Putamen (tissue), 1 donor: Measurements from ENCODE around the gene GALT.

Experiments used
- DNase-seq: peaks from one replicate; pipeline ENCODE4 v3.0.0-alpha.2; 2016; ENCODE audit warnings: low spot score

Gene GALT

GRCh38 chr9:34646211-34647083 is at the start of gene GALT:
GALT (plus strand) TSS chr9:34646675; CDS start chr9:34646705, 30 bp downstream.
- peak; percentile 83 for DNase-seq

DNA sequence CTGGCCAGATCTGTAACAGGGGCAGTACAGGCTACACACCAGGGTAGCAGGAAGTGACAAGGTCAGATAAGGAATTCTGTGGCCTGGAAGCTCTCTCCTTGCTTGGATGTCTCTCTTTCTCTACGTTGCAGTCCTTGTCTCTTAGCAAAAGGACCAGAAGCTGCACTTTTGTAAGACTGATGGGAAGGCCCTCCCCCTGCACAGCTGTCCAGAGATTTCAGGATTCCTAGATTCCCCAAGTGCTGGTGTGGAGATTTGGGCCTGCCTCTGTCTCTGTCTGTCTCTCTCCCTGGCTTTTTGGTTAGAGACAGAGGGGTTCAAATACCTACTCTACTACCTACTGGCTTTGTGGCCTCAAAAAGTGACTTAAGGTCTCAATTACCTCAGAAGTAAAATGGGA is 46.9 kb upstream of the GALT start:
- DNase-seq, result no peak

GRCh38 chr9:34600908-34601307 is 45.6 kb upstream of the GALT start:
- DNase-seq, result no peak

- DNase-seq, result no peak
Observed at GRCh38 chr9:34601937-34602573, 44.4 kb upstream of the GALT start.

DNA sequence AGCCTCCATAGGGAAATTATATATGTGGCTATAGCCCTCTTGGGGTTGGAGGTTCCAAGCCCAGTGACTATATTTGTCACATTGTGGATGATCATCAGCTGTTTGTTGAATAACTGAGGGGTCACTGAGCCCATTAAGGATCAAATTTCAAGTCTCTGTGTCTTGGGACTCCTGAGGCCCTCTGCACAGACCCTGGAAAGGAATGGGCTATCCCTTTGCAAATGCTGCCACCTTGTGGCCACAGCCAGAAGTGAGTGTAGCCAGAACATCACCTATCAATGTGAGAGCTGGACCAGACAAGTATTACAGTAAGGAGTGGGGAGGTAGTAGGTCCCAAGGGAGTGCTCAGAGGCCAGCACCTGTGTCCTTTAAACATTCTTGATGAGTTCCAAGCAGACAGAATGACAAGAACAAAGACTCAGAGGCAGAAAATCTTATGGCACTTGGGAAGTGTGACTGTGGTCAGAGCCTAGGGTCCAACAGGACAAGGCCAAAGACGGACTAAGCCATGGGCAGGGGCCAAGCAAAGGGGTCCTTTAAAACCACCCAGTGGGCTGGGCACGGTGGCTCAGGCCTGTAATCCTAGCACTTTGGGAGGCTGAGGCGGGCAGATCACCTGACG is 42.8 kb upstream of the GALT start:
- peak; percentile 64 for DNase-seq

- no peak for DNase-seq
Observed at GRCh38 chr9:34606190-34606589, 40.3 kb upstream of the GALT start.

GRCh38 chr9:34606905-34607304 is 39.6 kb upstream of the GALT start:
- DNase-seq, result no peak

DNA sequence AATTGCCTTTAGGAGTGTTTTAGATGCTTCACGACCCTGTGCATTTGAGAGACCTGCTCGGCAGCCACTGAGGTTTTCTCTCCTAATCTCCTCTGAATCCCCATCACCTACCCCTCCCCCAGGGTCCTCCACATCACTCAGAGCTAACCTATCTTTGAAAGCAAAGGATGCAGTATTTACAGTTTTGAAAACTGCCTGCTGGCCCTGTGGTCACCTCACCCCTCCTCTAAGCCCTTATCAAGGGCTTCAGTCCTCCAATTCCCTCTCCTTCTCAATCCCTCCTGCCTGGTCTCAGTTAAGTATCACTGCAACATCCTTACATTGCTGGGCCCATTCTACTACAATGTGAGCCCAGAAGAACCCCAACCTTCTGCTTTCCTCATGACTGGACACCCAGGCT is 39.1 kb upstream of the GALT start:
- no peak for DNase-seq

DNA sequence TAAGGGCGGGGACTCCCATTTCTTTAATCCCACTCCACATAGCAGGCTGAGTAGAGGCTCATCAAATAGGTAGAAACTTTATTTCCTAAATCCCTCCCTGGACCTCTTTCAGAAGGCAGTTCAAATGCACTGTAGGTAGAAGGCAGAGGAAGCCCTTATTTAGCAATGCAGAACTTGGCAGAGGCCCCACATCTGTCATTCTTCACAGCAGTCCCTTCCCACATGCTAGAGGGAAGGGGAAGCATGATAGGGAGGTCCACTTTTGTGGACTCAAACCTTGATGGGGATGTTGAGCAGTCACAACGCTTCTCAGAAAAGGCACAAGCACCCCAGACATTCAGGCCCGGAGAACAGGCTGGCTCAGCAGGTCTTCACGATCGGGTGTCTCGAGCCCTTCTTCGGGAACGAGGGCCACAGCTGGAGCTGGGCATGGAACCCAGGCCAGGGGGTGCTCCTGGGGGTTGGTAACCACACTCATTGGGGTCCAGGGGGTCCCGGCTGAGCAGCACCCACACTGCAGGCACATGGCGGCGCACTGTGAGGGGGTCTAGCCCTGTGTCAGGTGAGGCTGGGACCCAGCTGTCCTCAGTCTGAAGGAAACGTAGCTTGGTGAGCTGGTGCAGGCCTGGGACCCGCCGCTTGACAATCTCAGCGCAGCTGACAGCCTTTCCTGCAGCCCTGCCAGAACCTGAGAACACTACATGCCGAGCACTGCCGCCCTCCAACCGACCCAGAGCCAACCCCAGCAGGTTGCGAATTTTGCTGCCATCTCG is 35.9 kb upstream of the GALT start:
- DNase-seq, result no peak

- DNase-seq, result no peak
Observed at GRCh38 chr9:34611251-34611810, 35.1 kb upstream of the GALT start.

DNA sequence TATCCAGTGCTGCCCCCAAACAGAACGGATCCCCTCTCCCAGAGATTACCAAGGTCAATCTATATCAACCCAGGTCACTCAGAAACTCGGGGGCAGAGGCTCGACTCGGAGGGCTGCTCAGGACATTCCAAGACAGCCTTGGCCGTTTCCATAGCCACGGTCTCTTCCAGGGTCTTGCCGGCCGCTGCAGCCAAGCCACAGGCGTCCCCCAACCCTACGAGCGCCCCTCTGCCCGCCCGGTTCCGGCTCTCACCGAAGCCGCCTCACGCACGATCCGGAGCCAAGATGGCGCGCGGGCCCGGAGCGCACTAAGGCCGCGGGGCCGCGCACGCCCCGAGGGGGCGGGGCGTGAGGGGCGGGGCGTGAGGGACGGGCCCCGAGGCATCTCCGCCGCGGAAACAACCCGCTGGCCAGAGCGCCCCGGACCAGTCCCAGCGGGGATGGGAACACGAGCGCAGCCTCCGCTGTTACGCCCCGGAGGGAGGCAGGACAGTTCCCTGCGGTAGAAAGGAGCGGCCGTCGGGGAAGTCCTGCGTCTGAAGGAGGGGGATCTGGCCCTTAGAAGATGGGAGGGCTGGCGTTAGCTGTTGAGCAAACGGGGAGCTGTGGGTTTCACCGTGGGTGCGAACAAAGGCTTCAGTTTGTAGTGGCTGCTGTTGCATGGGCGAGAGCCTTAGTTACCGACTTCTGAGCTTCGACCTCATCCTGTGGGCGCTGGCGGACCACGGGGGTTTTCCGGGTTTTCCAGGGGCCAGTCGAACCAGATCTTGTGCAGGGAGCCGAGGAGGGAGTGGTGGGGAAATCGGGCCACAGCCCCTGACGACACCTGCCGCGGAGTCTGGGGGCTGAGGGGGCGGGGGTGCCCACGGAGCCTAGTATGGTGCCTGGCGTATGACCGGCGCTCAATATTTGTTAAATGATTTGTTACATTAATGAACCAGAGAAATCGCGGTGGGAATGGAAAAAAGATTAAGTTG is 34.4 kb upstream of the GALT start, which contains the start of gene RPP25L:
TSS of gene RPP25L (minus strand) at position 287 of the 977 bp plus-strand sequence. CDS start 801 bp downstream, outside the sequence.
- DNase-seq, result peak; percentile 90

GRCh38 chr9:34612788-34613390 is 33.6 kb upstream of the GALT start:
- peak; percentile 77 for DNase-seq

DNA sequence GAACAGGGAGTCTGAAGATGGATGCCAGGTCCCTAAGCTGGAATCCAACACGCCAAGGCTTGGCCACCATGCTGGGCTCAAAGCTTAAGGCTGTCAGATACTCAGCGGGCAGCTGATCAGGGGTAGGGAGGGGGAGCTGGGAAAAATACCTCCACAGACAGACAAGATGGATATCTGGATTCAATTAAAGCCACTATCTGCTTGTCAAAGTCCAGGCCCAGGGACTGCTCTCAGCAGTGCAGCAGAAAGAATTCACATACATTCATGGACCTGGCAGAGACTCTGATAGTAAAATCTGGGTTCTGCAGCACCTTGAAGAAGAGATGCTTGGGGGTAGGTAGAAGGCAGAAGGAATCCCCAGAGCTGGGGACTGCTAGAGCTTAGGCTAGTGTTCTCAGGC is 31.3 kb upstream of the GALT start:
- no peak for DNase-seq

GRCh38 chr9:34620061-34620994 is 26.1 kb upstream of the GALT start, which contains the start of gene DCTN3:
DCTN3 (minus strand) TSS chr9:34620495; CDS start chr9:34620464, 31 bp downstream.
- peak; percentile 96 for DNase-seq

DNA sequence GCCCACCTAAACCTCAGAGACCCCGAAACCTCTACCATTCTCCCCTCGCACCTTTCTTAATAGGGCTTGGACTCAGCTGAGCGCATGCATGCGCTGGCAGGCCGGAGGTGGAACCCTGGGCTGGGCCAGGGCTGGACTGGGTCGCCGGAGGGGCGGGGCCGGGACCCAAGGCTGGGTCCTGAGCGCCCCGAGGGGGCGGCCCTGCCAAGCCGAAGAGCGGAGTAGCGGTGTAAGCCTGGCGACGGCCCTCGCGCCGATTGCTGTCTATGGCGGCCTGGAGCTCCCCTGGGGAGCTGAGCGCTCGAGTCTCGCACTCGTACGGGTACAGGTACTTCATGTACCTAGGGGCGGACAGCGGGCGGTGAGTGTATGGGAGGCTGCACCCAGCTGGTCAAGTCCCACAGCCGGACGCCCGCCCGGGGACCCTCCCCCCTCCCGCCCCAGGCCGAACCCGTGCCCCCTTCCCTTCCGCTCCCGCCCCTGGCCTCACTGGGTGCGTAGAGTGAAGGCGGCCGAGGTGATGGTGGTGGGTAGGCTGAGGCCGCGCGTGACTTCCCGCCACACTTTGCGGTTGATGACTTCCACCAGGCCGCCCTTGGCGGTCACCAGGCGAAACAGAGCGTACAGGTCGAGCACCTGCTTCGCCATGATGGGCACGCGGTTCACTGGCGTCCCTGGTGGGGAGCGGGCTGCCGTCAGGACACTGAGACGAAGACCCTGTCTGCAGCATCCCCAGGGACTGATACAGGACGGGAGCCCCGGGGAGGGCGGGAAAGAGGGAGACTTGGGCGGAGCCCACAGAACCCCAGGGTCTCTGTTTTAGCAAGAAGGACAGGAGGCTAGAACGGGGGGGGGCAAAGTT is 22.9 kb upstream of the GALT start:
- no peak for DNase-seq

DNA sequence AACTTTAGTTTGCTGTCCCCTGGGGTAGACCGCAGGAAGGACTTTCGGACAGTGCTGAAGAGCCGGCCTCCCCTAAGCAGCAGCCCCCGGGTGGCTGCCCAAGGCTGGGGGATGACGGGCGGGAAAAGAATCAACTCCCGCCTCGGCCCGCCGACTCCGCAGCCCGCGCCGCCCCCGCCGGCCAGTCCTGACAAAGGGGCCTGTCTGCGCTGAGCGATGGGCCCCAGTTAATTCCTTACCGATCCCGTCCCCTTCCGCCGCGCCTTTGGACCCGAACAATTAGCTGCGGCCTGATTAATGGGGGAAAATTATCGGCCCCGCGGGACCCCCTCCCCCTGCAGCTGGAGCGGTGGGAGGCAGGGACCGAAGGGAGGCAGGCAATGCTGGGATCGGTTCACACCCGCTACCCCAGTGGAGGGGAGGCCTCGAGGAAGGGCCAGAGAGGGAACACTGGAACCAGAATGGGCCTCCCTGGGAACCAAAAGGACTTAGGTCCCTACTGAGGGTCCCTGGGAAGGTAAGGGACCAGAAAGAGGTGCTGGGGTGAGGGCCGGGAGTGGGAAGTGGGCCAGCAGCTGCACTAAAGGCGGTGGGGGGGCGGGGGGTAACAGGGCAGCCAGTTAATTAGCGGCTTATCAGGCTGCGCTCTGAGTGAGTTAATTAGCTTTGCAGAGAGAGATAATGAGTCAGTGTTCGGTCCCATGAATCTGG is 21.8 kb upstream of the GALT start:
- DNase-seq, result no peak

- DNase-seq, result no peak
Observed at GRCh38 chr9:34625186-34625486, 21.3 kb upstream of the GALT start.
